H1 (cell line): ENCODE measurements around the gene ADIRF. TPM values are rescaled to one million over a fixed set of nuclear protein-coding genes. Genes with fewer than 3 reads are reported as not detected.
"Not testable (repeated sequence)": the region's sequence is repeated elsewhere in the genome, so short reads cannot be mapped to it uniquely, and the experiment has no call there.

ENCODE experiments used
- CTCF ChIA-PET: fragments of 300-600 bp; sonication (Branson Sonifier 250); formaldehyde crosslinking; loops from one replicate; lab custom pipeline; 2021; ENCODE audit not compliant: partially characterized antibody; lab: Charles Lee
- POLR2A ChIA-PET: fragments of 300-600 bp; sonication (Branson Sonifier 250); formaldehyde crosslinking; loops from one replicate; lab custom pipeline; 2021; ENCODE audit warnings: inconsistent platforms; ENCODE audit not compliant: partially characterized antibody; lab: Charles Lee
- DNase-seq, 2 experiments: peaks; one replicate each; pipeline versions ENCODE4 v3.0.0 to v3.0.0-alpha.2; 2010 to 2022; ENCODE audit warnings: low spot score in 2 of 2, low read depth in 1 of 2, mixed read lengths in 1 of 2
- FAIRE-seq: peaks from 2 replicates; lab custom pipeline; 2011; peaks lifted over from hg19 to GRCh38; lab: Jason Lieb, UNC
- H2AFZ ChIP-seq: 2 replicates; pipeline ENCODE4 v1.8.1; 2012; ENCODE audit warnings: low read length, inconsistent platforms
- H2AK5ac ChIP-seq: 2 replicates; pipeline ENCODE4 v1.6.1; 2013; ENCODE audit warnings: low read depth, low read length
- H2BK120ac ChIP-seq: replicated peaks from 2 replicates; pipeline ENCODE3; 2013; ENCODE audit warnings: low read depth, low read length, inconsistent platforms
- H2BK12ac ChIP-seq: 2 replicates; pipeline ENCODE4 v1.6.1; 2013; ENCODE audit warnings: low read depth, low read length
- H2BK15ac ChIP-seq: 2 replicates; pipeline ENCODE4 v1.6.1; 2013; ENCODE audit warnings: low read length
- H2BK20ac ChIP-seq: 2 replicates; pipeline ENCODE4 v1.6.1; 2013; ENCODE audit warnings: low read length
- H2BK5ac ChIP-seq: 2 replicates; pipeline ENCODE4 v1.6.1; 2013; ENCODE audit warnings: low read depth, low read length
- H3K14ac ChIP-seq: 2 replicates; pipeline ENCODE4 v1.6.1; 2013; ENCODE audit warnings: inconsistent platforms; ENCODE audit not compliant: insufficient read length
- H3K18ac ChIP-seq: 2 replicates; pipeline ENCODE4 v1.6.1; 2013; ENCODE audit warnings: low read length; ENCODE audit errors: extremely low read depth
- H3K23ac ChIP-seq: 2 replicates; pipeline ENCODE4 v1.6.1; 2013; ENCODE audit warnings: inconsistent platforms; ENCODE audit not compliant: insufficient read length
- H3K23me2 ChIP-seq: 2 replicates; pipeline ENCODE4 v1.6.1; 2013; ENCODE audit warnings: low read depth, low read length
- H3K27ac ChIP-seq: 2 replicates; pipeline ENCODE4 v1.6.1; 2011; ENCODE audit warnings: low read depth, low read length, inconsistent platforms
- H3K27me3 ChIP-seq, 4 experiments: replicated peaks in 1 of 4; 1 replicate in 1 of 4; 2 replicates in 3 of 4; pipeline versions ENCODE4 v1.6.1 to v1.8.1; 2011 to 2013; ENCODE audit warnings: low read length in 3 of 4, mild to moderate bottlenecking in 3 of 4, inconsistent platforms in 2 of 4, mixed read lengths in 2 of 4, moderate library complexity in 1 of 4; ENCODE audit not compliant: control insufficient read depth in 3 of 4, insufficient read depth in 3 of 4; ENCODE audit errors: extremely low read depth in 1 of 4
- H3K36me3 ChIP-seq, 4 experiments: 2 replicates each; pipeline versions ENCODE4 v1.6.1 to v1.8.1; 2011 to 2013; ENCODE audit warnings: mild to moderate bottlenecking in 4 of 4, low read length in 3 of 4, moderate library complexity in 2 of 4, control low read depth in 1 of 4, inconsistent platforms in 1 of 4; ENCODE audit not compliant: insufficient read depth in 4 of 4, control insufficient read depth in 2 of 4
- H3K4ac ChIP-seq: replicated peaks from 2 replicates; pipeline ENCODE3; 2013; ENCODE audit warnings: low read length, low read depth, mixed read lengths, inconsistent platforms; ENCODE audit not compliant: insufficient read length
- H3K4me1 ChIP-seq, 4 experiments: replicated peaks in 1 of 4; 1 replicate in 1 of 4; 2 replicates in 3 of 4; pipeline versions ENCODE4 v1.6.1 to v1.8.1; 2011 to 2013; ENCODE audit warnings: low read length in 3 of 4, inconsistent platforms in 2 of 4, mixed read lengths in 1 of 4; ENCODE audit not compliant: insufficient read depth in 4 of 4, control insufficient read depth in 3 of 4
- H3K4me2 ChIP-seq, 2 experiments: 2 replicates each; pipeline versions ENCODE4 v1.6.1 to v1.8.1; 2011 to 2013; ENCODE audit warnings: low read depth in 2 of 2, low read length in 2 of 2, control low read depth in 1 of 2, inconsistent platforms in 1 of 2, mild to moderate bottlenecking in 1 of 2; ENCODE audit not compliant: insufficient read depth in 1 of 2
- H3K4me3 ChIP-seq, 4 experiments: fragments of 200-600, 300-600 bp in 1 of 4; sonication (generic), shearing (Covaris generic), sonication (Bioruptor Twin) in 1 of 4; 2 replicates each; pipeline versions ENCODE4 v1.5.1 to v1.8.1; 2011 to 2016; ENCODE audit warnings: low read length in 4 of 4, low read depth in 3 of 4, control low read depth in 2 of 4, inconsistent platforms in 2 of 4, mild to moderate bottlenecking in 2 of 4, mixed read lengths in 1 of 4, moderate library complexity in 1 of 4; ENCODE audit not compliant: insufficient read depth in 2 of 4; ENCODE audit errors: extremely low read depth in 1 of 4
- H3K56ac ChIP-seq: replicated peaks from 2 replicates; pipeline ENCODE3; 2013; ENCODE audit warnings: low read depth, mild to moderate bottlenecking, mixed read lengths, low read length, inconsistent platforms; ENCODE audit not compliant: insufficient read length
- H3K79me1 ChIP-seq: 2 replicates; pipeline ENCODE4 v1.6.1; 2013; ENCODE audit warnings: low read depth, low read length, control low read depth
- H3K79me2 ChIP-seq, 2 experiments: 2 replicates each; pipeline versions ENCODE4 v1.6.1 to v1.8.1; 2012 to 2013; ENCODE audit warnings: low read length in 2 of 2, mild to moderate bottlenecking in 2 of 2, inconsistent platforms in 1 of 2; ENCODE audit not compliant: insufficient read depth in 2 of 2, control insufficient read depth in 1 of 2
- H3K9ac ChIP-seq, 4 experiments: replicated peaks in 1 of 4; 1 replicate in 1 of 4; 2 replicates in 3 of 4; pipeline versions ENCODE4 v1.6.1 to v1.8.1; 2011 to 2013; ENCODE audit warnings: low read depth in 3 of 4, low read length in 3 of 4, control low read depth in 2 of 4, mild to moderate bottlenecking in 2 of 4, moderate library complexity in 2 of 4, inconsistent platforms in 1 of 4; ENCODE audit errors: extremely low read depth in 1 of 4
- H3K9me3 ChIP-seq, 2 experiments: 2 replicates each; pipeline versions ENCODE4 v1.6.1 to v1.8.1; 2012 to 2013; ENCODE audit warnings: mild to moderate bottlenecking in 2 of 2, moderate library complexity in 2 of 2, control low read depth in 1 of 2, inconsistent platforms in 1 of 2, low read depth in 1 of 2, low read length in 1 of 2, mixed read lengths in 1 of 2; ENCODE audit not compliant: insufficient read depth in 2 of 2
- H4K20me1 ChIP-seq, 2 experiments: replicated peaks in 1 of 2; 2 replicates each; pipeline versions ENCODE3 to v1.8.1; 2011 to 2013; ENCODE audit warnings: inconsistent platforms in 2 of 2, low read length in 2 of 2, mild to moderate bottlenecking in 1 of 2; ENCODE audit not compliant: insufficient read depth in 2 of 2, control insufficient read depth in 1 of 2
- H4K5ac ChIP-seq: 2 replicates; pipeline ENCODE4 v1.6.1; 2013; ENCODE audit warnings: low read length, low read depth, mixed read lengths, inconsistent platforms; ENCODE audit not compliant: insufficient read length
- H4K8ac ChIP-seq: 2 replicates; pipeline ENCODE4 v1.8.0; 2013; ENCODE audit warnings: mild to moderate bottlenecking, moderate library complexity, low read length, inconsistent platforms; ENCODE audit not compliant: insufficient read depth; ENCODE audit errors: extremely low read depth
- H4K91ac ChIP-seq: replicated peaks from 2 replicates; pipeline ENCODE3; 2013; ENCODE audit warnings: low read length, mixed read lengths, inconsistent platforms; ENCODE audit not compliant: insufficient read length
- WGBS, 2 experiments: shearing (Covaris generic) in 1 of 2; methylation state at CpG; one replicate each; pipeline versions ENCODE4 v1.1.6 to v1.1.7; 2013 to 2015; ENCODE audit warnings: low lambda C conversion rate in 2 of 2, mixed read lengths in 2 of 2, inconsistent platforms in 1 of 2, low coverage in 1 of 2, missing lambda C conversion rate in 1 of 2; ENCODE audit not compliant: insufficient replicate concordance in 2 of 2, insufficient coverage in 1 of 2, insufficient read length in 1 of 2; ENCODE audit errors: extremely low coverage in 1 of 2, missing lambda C conversion rate in 1 of 2; 5-methylcytosine and 5-hydroxymethylcytosine counted together
- polyA plus RNA-seq, 7 experiments: library from polyadenylated mRNA; depleted of rRNA in 3 of 7; stranded (reverse) in 5 of 7; unstranded in 2 of 7; fragments of >200 nt in 5 of 7; fragments of 200-250 nt in 2 of 7; gene quantifications; 1 replicate in 5 of 7; 2 replicates in 1 of 7; 4 replicates in 1 of 7; pipeline versions ENCODE4 v1.2.1 to v1.2.3, GENCODE V29; 2011 to 2013; ENCODE audit warnings: missing spikeins in 2 of 7, mixed read lengths in 2 of 7
- total RNA-seq: library from RNA; stranded (reverse); fragmentation: NEBNext Ultra II Directional; extraction: Animal tissue kit (Norgen Biotek cat#: 25700); gene quantifications from 2 replicates; pipeline ENCODE4 v1.2.1, GENCODE V29; 2021

Gene ADIRF
- total and polyA plus RNA-seq, 2 of the 8 experiments (the other 6 are each of a cell fraction or from before 2014, with no cell fraction given), result not detected

GRCh38 chr10:86940076-86940475 is 28.2 kb upstream of the ADIRF start:
- H2BK120ac ChIP-seq, H3K23ac ChIP-seq, H3K23me2 ChIP-seq, H3K18ac ChIP-seq, H3K9ac ChIP-seq, H3K4me1 ChIP-seq, H3K9me3 ChIP-seq, DNase-seq, H3K79me2 ChIP-seq, H3K4ac ChIP-seq, H3K56ac ChIP-seq, H3K27ac ChIP-seq, H3K27me3 ChIP-seq, H2BK20ac ChIP-seq, H3K4me2 ChIP-seq, H3K4me3 ChIP-seq, H4K91ac ChIP-seq, H2AK5ac ChIP-seq, H2BK12ac ChIP-seq, H4K5ac ChIP-seq, H4K8ac ChIP-seq, H2AFZ ChIP-seq, H4K20me1 ChIP-seq, H2BK5ac ChIP-seq, H3K79me1 ChIP-seq, H3K36me3 ChIP-seq, H3K14ac ChIP-seq, FAIRE-seq, H2BK15ac ChIP-seq: not testable (repeated sequence)
- ChIA-PET CTCF (interaction anchor here (0.6 to 26.4 kb wide), 32 partner anchors 8 to 550 kb away, joined by 3 to 975 read pairs (median 4); partner anchors contain the start of genes ADIRF, GLUD1, LDB3 and MMRN2), POLR2A (interaction anchor here (1.7 to 2.3 kb wide), 3 partner anchors 18 to 28 kb away, joined by 3 to 8 read pairs (median 6); partner anchors contain the start of gene SNCG)
- 93% methylated on average over 16 of the region's 16 CpGs; no CpG with 5 or more reads in 1 of the 2 experiments for WGBS, 2 experiments
